Hematopoietic multipotent progenitor cell treated with erythropoietin and hydrocortisone succinate and interleukin-3 and kit ligand, for 15 days (in vitro differentiated cells): ENCODE measurements around the gene GRK5.

Experiments used
- DNase-seq: peaks from one replicate; pipeline ENCODE4 v3.0.0-alpha.2; 2015; ENCODE audit warnings: low spot score

The GRK5 gene

GRCh38 chr10:119405520-119405807, 198.1 kb downstream of the GRK5 start:
- no peak for DNase-seq

- no peak for DNase-seq
Observed at GRCh38 chr10:119406137-119406536, 198.8 kb downstream of the GRK5 start.

DNA sequence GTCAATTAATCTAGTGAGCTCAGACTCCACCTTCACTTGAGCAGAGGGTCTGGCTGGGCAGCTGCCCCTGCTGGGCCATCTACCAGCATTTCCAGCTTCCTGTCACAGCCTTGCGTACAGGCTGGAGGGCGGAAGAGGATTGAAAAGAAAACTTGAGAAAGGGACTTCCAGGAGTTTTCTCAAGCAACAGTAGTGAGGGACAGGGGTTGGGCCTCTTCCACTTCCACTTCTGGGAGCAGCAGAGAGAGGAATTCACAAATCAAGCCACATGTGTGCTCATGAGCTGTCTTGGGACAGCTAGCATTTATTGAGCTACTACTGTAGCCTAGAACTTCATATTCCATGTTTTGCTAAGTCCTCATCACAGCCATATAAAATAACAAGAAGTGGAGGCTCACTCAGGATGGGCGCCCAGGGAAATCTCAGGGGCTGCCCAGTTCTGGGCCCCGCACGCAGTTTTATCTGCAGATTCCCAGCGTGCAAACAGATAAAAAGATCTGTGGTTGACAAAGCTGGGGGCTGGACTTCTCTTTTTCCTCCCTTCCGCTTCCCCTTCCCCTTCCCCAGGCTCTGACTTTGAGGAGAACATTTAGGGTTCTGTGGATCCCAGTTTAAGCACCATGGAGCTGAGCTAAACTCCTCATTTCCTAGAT, 199.4 kb downstream of the GRK5 start:
- no peak for DNase-seq

DNA sequence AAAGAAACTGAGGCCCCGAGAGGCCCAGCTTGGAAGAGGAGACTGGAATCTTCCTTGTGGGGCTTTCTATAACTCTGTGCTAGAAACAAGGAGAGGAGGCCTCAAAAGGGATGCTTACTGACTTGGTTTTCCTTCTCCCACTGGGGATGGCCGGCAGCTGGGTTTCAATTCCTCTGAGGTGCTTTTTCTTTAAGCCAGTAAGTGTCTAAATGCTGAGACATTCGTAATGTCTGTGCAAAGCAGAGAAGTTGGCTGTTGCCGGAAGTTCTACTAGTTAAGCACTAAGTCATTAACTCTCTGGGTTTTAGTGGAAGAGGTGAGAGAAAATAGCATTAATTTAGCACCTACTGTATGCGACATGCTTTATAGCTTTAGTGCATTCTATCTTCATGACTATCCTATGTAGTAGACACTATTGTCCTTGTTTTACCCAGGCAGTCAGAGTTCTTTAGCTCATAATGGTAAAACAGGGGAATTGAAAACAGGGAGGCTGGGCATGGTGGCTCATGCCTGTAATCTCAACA, 199.9 kb downstream of the GRK5 start:
- DNase-seq, result no peak

- no peak for DNase-seq
Observed at GRCh38 chr10:119408072-119408471, 200.7 kb downstream of the GRK5 start.

- DNase-seq, result no peak
Observed at GRCh38 chr10:119408969-119409371, 201.6 kb downstream of the GRK5 start.

DNA sequence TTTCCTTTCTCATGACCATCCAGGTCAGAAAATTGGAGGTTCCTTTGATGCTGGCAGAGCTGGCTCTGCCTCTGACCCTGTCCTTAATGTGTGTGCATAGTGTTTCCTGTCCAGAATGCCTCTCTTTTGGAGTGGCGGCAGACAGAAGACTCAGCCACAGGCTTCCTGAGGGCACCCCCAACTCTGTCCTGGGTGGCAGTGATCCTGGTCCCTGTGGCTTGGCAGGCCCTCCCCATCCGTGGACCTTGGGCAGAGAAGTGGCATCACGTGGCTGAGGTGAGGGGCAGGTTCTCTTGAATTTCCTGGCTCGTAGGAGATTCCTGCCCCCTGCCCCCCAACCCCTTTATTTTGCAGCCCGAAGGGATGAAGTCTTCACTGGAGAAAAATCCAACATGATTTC, 202.0 kb downstream of the GRK5 start:
- no peak for DNase-seq

DNA sequence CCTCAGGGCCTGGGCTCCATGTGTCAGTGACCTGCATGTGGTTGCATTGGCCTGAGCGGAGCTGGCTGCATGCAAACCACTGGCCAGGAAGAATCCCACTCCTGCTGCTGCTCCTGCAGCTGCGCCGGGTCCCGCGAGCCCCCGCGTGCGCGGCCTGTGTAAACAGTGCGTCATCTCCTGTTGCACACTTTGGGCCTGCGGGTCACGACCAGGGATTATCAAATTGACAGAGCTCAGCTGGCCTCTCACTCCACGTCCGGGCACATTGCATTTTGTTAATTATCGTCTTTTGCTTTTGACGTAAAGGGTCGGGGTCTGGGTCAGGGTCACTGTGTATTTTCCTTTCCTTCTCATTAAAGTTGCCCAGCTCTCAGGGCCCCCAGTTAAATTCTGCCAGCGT, 202.5 kb downstream of the GRK5 start:
- no peak for DNase-seq

DNA sequence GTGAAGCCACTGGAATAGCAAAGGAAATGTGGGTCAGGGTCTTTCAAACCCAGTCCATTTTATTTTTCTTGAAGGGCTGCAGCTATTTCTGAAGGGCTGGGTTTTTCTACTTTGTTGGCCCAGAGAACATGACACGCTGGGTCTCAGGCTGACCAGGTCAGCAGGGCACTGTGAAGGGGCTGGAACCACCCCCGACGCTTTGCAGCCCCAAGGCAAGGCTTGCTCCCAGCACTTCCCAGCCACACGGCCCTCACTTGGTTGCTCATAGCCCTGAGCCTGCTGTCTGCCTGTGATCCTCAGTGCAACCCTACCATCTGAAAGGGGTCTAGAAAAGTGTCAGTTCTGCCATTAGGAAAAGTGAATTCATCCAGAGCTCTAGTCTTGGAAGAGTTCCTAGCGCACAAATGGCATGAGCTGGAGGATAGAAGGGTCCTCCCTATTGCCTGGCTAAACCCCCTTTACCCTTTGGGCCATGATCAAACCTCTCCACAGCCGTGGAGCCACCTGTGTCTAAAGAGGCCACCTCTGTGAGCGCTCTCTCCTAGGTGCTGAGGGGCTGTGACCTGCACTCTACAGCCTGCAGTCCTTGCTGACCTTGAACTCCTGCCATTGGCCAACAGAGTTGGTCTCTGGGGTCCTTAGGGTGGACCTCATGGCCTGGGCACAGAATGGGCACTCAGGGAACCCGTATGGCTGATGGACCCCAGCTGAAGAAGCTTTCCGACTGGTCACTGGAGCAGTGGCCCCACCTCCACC, 203.2 kb downstream of the GRK5 start:
- no peak for DNase-seq

DNA sequence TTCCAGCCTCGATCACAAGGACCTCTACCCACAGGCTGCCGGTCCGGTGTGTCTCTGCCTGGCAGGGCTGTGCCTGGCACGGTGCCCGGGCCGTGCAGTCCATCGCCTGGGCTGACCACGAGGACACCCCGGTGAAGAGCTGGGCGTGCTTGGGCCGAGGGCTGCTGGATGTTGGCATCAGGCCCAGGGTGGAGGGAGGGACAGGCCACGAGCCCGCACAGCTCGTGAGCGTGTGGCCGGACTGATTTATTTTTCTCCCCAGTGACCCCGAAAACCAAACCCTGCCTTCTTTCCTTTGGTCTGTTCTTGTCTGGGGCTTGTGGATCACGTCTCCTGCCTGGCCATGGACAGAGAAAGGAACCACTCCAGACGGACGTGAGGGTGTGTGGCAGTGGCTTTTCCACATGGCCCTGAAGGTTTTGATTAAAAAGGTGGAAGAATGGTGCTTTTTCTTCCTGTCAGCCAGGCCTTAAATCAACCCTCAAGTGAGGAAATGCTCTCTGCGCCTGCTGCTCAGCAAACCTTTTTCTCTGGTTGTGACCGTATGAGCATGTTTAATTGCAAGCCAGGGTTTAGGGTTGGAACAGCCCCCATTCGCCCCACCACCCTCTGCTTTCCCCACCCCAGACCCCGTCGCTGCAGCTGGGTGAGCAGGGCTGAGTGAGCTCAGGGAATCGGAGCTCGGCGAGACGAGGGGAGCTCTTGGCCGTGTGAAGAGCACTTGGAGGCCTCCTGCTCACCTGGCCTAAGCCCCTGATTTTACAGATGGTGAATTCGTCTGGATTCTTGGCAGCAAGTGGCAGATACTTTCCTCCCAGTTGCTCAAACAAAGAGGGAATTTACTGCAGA, 205.1 kb downstream of the GRK5 start:
- no peak for DNase-seq

- DNase-seq, result no peak
Observed at GRCh38 chr10:119413093-119413453, 205.7 kb downstream of the GRK5 start.

- DNase-seq, result no peak
Observed at GRCh38 chr10:119413471-119414080, 206.2 kb downstream of the GRK5 start.

- DNase-seq, result no peak
Observed at GRCh38 chr10:119414081-119414611, 206.8 kb downstream of the GRK5 start.

DNA sequence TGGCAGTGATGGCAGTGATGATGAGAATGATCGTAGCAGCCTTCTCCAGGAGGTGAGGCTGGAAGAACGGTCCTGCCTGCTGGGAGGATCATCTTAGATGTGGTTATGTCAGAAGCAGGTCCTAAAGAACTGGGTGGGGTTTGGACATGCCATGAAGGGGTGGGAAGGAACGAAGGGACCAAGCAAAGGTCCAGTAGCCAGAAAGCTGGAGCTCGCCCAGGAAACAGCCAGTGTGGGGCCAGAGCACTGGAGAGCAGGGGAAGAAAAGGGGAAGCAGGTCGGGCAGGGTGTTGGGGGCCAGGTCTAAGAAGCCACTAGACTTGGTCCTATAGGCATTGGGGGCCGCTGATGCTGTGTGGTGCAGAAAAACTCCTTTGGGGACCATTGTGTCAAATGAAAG, 207.8 kb downstream of the GRK5 start:
- DNase-seq, result no peak

- DNase-seq, result no peak
Observed at GRCh38 chr10:119415536-119416503, 208.4 kb downstream of the GRK5 start.

DNA sequence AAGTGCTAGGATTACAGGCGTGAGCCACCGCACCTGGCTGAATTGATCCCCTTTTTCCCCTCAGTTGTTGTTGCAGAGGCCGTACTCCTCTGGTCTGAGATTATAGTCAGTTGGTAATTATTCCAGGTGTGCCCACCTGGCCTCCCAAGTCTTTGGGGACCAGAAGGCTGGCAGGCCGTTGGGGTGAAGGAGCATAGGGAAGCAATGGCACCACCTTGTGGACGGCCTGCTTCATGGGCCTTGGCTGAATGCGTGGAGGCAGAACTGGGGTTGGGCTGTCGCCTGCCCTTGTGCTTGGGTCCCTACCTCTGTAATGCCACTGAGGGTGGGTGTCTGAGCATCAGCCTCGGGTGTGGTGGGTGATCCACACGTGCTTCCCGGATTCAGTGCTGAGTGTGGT, 209.5 kb downstream of the GRK5 start:
- DNase-seq, result peak; percentile 29

DNA sequence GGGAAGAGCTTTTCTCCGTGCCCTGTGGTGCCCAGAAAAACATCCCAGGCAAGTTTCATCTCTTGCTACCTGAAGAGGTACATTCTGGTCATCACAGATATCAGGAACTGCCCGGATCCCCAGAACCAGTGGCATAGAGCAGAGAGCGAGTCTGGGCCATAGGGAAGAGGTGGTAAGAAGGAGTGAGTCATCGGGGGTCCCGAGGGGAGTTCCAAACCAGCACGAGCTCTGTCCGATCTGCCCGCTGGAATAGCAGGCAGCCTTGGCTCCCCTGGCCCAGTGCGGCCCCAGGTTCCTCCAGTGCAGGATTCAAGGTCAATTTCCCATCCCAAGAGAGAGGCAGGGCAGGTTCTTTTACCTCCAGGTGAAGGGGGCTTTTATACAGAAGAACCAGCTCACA, 210.5 kb downstream of the GRK5 start:
- no peak for DNase-seq

GRCh38 chr10:119418362-119418761, 211.0 kb downstream of the GRK5 start:
- DNase-seq, result no peak

DNA sequence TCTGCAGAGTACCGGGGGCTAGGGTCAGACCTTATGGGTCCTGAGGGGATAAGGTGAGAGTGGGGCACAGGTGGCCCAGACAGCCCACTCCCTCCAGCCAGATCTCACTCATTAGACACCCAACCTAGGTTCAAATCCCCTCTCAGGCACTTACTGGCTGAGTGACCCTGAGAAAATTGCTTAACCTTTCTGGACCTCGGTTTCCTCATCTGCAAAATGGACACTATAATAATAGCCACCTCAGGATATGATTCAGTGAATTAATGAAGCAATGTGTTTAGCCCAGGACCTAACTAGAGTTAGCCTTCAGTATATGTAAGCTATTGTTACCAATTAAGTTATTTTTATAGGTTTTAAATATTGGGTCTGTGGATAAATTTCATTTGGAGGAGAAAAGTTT, 212.6 kb downstream of the GRK5 start:
- DNase-seq, result no peak

DNA sequence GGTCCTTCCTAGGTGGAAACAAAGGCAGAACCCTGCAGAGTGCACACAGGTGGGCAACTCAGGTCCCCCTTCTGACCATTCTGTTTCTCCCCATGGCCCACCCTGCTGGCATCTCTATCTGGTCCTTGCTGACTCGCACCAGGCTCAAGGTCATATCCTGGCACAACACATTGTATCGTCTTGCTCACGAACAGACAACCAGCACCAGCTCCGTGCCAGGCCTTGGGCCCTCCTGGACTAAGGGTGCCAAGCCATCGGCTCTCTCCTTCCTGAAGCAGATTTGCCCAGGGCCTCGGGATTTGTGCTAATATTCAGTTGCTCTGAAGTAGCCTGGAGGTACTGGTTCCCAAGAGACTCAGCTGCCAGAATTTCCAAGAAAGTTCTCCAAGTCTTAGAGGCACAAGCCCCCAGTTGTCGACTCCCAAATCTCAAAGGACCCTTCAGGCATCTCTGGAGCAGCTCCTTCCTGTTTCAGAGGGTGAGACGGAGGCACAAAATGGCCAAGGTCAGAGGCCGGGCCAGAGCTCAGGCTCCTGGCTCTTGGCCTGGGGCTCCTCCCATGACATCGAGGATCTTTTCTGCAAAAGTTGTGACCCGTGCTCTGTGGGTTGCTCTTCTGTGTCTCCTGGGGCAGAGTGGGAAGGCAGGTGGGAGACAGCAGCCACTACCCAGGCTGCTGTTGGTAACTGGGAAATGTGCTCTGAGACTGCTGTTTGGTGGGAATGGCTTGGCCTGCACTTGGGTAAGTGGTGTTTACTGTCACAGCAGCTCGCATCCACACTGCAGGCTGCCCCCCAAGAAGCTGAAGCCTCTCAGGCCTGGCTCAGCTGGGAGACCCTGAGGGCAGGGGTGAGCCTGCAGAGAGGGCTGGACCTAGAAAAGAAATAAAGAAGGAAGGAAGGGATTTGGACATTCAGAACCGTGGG, 213.8 kb downstream of the GRK5 start:
- no peak for DNase-seq
